GM18907 (cell line): ENCODE measurements around the gene ST14.
"Not testable (repeated sequence)": the region's sequence is repeated elsewhere in the genome, so short reads cannot be mapped to it uniquely, and the experiment has no call there.

Source experiments
- ATAC-seq: cut with Tn5 transposase; IDR thresholded peaks from one replicate; pipeline ENCODE4 v1.9.1; 2021; ENCODE audit warnings: mild to moderate bottlenecking, moderate library complexity; ENCODE audit not compliant: unreplicated experiment

ST14 gene

DNA sequence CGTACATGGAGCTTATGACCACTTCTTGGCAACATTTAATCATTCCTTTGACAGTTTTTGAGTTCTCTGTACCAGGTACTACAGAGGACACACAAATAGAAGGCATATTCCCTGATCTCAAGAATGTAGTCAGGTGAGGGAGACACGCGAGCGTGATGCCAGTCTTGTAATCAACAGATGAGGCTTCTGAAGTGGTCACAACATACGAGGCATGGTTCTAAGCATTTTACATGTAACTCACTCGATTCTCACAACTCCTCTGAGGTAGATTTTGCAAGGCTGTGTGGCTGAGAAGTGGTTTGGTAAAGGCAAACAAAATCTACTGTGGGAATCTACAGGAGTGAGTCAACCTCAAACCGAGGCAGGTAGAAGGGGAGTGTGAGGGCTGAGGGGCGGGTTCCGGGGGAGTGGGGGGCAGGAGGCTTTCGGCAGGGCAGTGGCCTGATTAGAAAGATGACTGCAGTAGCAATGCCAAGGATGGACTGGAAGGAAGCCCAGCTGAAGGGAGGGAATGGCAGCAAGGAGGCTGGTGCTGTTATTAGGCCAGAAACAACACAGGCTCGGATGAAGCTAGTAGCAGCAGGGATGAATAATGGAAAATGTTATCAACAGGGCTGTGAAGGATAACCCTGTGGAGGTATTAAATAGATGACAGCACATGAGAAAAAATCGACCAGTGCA is 63.8 kb downstream of the ST14 start:
- ATAC-seq = no peak

DNA sequence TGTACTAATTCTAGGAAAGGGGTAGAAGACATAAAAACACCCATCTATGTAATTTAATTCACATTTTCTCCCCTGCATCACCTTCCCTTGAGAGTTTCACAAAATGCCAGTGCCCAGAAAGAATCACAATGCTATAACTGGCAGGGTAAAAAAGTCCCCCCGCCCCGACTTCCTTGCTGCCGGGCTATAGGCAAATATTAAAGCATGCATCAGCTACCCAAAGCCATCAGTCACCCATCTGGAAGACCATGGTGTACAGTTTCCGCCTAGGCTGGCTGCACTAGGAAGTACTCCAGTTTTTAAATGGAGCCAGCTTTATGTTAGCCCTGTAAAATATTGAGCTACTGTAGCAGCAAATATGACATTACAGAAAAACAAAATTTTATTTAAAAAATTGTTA is 67.8 kb downstream of the ST14 start:
- ATAC-seq = no peak

DNA sequence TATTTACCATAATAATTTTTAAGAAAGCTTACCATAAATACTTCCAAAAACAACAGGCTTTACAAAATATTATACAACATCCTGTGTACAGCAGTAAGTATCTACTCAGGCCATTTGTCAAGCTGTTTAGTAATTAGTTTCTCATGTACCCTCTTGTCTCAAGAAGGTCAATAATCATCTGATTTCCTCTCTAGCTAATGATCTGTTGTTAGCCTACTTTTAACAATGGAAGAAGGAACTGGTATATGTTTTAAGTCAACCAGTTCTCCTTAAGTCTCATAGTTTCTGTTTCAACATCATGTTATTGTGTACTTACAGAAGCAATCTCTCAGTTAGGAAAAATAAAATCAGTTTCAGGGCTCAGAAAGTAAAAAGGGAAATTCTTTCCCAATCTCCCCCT is 73.9 kb downstream of the ST14 start:
- not testable (repeated sequence) for ATAC-seq

DNA sequence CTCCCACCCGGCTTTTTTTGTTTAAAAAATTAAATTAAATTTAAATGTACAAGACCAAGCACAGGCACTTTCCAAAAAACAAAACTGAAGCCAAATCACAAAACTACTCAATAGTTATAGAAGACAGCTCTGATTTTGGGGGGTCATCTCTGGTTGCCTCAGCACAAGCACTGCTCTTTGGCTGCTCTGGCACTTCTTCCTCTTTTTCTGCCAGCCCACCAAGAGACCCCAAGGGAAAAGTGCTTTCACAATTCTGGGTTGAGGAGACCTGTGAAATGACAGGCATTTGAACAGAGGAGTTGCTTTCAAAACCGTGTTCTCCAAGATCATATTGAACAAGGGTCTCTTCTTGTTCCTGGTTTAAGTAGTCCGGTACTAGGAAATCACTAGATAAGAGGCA is 74.3 kb downstream of the ST14 start:
- not testable (repeated sequence) for ATAC-seq

DNA sequence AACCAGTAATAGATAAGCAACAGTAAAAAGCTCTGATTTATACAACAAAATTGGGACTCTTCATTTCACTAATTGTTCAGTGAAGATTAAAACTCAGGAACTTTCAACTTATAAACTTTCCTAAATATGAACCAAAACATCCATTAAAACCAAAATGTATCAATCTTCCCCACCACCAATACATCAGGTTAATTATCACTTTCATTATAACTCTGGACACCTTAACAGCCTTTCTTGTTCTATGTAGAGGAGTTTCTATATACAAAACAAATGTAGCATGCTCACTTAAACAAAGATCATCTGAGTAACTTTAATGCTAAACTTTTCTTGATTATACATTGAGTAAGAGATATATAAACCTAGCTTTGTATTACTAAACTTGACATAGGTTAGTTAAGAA is 74.7 kb downstream of the ST14 start:
- no peak for ATAC-seq

DNA sequence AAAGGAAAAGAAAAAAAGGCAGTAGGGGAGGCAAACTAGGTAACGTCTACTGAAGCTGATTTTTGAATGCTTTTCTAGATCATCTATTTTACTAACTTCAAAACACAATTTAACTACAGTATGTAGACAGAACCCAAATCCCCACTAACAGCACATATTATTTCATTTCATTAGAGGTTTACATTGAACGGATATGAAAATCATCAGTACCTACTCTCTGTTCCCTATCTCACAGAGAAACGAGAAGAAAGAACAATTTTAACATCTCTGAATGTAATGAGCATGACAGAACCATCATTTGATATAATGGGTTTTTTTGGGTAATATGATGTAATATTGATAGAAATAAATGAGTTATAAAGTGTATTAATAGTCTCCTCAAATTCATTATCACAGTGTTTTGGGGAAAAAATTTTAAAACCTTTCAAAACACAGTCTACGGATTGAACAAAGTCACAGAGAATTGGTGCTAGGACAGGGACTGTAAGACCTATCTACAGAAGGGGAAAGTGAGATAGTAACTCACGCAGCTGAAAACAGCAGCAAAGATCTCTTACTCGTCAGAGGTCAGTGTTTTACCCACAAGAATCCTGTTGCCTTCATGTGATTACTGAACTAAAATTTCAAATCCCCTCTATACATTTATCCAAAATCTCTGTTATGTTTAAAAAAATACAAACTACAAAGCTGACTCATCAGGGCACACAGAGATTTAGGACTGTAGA is 77.9 kb downstream of the ST14 start:
- ATAC-seq = no peak

DNA sequence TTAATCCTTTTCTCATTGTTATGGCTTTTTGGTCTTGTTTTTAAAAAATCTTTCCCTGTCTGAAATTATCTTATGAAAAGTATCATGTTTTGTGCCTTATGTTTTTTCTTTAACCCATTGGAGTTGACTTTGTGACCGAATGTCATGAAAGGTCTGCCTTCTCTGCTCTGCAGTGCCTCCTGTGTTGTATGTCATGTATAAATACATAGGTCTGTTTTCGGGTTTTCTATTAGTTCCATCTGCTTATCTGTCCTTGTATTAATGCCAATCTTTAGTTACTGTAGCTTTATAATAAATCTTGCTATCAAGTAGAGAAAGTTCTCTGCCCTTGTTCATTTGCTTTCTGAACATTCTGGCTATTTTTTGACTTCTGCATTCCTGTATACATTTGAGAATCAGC is 82.1 kb downstream of the ST14 start:
- no peak for ATAC-seq

DNA sequence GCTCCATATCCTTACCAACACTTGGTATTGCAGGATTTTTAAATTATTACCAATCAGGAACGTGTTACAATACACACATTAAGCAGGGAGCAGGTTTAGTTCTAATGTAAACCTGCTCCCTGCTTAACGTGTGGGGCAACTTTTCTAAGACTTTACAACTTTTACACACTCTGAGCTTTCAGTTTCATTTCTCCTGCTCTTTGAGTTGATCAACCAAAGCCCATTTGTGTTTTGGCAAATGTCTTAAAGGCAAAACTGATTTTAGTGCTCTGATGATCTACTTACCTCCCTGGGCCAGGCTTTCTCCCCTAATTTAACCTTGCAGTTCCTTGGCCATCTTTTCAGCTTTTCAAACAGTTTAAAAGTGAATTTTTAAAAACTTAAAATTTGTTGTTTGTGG is 84.2 kb downstream of the ST14 start:
- ATAC-seq = peak; percentile 76

DNA sequence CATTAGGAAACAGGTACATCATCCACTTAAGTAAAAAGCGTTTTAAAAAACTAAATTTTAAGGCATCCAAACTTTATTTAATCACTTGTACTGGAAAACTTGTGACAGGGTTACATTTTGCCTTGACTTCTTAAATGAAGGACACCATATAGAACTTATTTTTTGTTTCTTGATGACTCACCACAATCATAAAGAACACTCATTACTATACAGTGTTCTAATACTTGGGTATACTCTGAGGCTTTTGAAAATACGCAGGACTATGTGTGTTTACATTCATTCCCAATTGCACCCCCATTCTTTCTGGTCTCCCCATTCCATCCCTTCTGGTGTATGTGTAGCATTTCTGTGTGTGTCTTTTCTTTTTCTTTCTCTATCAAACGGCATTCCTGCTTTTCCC is 85.3 kb downstream of the ST14 start:
- no peak for ATAC-seq

DNA sequence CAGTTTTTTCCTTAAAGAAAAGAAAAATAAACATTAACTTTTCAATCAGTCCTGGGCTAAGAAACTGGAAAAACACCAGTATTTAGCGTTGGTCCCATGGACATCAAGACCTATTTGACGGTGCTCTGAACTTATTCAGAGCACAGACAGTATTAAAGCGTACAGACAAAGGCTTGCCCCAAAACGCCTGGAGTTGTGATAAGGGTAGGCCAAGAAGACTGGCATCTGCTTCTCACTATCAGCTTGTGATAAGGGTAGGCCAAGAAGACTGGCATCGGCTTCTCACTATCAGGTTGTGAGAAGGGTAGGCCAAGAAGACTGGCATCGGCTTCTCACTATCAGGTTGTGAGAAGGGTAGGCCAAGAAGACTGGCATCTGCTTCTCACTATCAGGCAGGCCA is 85.8 kb downstream of the ST14 start:
- ATAC-seq = not testable (repeated sequence)

DNA sequence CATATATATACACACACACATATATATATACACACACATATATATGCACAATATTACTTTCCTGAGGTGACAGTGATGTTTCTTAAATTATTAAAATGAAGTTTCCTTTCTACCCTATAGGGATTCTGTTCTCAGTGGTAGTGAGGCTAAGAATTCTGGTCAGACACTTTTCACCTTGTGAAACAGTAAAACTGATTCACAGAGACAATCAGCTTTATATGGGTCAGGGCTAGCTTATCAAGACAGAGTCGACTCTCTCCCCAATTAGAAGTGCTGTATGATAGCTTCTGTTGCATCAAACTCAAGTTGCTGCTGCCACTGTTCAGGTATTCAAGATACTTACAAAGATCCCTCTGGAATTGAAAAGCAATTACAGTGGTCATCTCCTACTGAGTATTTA is 86.7 kb downstream of the ST14 start:
- no peak for ATAC-seq

DNA sequence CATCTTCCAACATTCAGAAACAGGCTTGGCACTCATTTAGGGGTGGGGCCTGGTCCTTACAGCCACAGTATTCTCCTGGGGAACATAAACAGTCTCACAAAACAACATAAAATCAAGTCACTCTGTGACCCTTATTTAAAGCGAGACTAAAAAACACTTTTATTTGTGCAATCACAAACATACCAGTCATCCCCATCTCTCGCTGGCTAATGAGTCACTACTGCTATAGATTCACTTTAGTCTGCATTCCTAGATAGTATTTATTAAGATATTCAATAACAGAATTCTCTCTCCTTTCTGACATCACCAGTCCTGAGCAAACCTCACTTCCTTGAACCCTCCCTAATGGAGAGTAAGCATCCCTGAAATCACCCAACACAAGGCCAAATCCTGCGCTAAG is 87.2 kb downstream of the ST14 start:
- ATAC-seq = no peak

DNA sequence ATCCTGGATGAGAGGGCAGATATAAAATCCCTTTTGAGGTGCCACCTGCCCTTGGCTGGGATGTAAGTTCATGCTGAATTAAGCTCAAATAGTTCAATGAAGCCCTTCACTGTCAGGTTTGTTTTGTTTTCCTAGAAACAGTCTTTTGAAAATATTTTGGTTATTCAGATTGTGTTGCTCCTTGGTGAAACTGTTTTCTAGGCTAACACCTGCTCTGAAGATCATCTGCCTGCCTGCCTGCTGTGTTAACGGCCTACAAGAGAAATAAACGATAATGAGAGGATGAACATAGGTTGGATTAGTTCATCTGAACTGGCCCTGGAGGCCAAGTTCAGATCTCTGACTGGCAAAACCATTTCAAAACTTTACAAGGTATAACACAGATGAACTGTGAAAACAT is 87.7 kb downstream of the ST14 start:
- no peak for ATAC-seq

DNA sequence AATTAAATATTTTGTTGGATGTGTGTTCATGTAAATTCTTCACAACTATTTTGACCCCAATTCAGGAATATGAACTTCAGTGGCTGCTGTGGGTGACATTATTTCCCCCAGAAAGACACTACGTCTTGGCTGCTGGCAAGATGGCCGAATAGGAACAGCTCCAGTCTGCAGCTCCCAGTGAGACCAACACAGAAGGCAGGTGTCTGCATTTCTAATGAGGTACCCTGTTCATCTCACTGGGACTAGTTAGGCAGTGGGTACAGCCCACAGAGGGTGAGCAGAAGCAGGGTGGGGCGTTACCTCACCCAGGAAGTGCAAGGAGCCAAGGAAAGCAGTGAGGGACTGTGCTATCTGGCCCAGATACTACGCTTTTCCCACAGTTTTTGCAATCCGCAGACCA is 89.8 kb downstream of the ST14 start:
- ATAC-seq = no peak

DNA sequence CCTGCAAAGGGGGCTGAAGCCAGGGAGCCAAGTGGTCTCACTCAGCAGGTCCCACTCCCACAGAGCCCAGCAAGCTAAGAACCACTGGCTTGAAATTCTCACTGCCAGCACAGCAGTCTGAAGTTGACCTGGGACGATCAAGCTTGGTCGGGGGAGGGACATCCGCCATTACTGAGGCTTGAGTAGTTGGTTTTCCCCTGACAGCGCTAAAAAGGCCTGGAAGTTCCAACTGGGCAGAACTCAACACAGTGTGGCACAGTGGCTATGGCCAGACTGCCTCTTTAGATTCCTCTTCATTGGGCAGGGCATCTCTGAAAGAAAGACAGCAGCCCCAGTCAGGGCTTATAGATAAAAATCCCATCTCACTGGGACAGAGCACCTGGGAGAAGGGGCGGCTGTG is 90.3 kb downstream of the ST14 start:
- ATAC-seq = not testable (repeated sequence)

DNA sequence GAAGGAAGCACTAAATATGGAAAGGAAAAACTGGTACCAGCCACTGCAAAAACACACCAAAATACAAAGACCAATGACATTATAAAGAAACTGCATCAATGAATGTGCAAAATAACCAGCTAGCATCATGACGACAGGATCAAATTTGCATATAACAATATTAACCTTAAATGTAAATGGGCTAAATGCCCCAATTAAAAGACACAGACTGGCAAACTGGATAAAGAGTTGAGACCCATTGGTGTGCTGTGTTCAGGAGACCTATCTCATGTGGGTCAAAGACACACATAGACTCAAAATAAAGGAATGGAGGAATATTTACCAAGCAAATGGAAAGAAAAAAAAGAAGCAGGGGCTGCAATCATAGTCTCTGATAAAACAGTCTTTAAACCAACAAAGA is 92.2 kb downstream of the ST14 start:
- not testable (repeated sequence) for ATAC-seq
